Measurements from ENCODE around the gene NCOA3. TPM values are rescaled to one million over a fixed set of nuclear protein-coding genes. Genes with fewer than 3 reads are reported as not detected.

NCOA3 gene
- total and polyA plus RNA-seq, 2 experiments from 2014 or later, result 6.7 to 25.8 TPM

GRCh38 chr20:47652301-47652700, 150.6 kb downstream of the NCOA3 start:
- H3K27ac Mint-ChIP-seq, result 0 out of 2 replicates have a peak overlapping the region, but pooled peaks have one; percentile 18
- Histone ChIP-seq H3K27ac (ENCODE audit: low read depth) (no peak overlapping the region), H3F3A (replicated peaks; ENCODE audit: low read depth) (0 out of 2 replicates have a peak, but pooled peaks cover 3% of the 10 kb centered on the region), H3K9me2 (ENCODE audit: insufficient read depth) (no peaks in the 10 kb centered on the region), H4K20me1 (replicated peaks; ENCODE audit: insufficient read depth) (no peaks in the 10 kb centered on the region), H3K4me1 (ENCODE audit: insufficient read depth) (peaks cover 44% of the 10 kb centered on the region), H3K79me2 (replicated peaks; ENCODE audit: insufficient read depth) (no peaks in the 10 kb centered on the region), H3K4me3 (no peak overlapping the region), H3K27me3 (ENCODE audit: insufficient read depth) (no peaks in the 10 kb centered on the region), H2AFZ (no peak overlapping the region), H3K4me2 (no peak overlapping the region), H3K36me3 (ENCODE audit: insufficient read depth) (peaks cover 11% of the 10 kb centered on the region; the same call in 1 of the 2 replicates)
- peaks cover 59% of the 10 kb centered on the region for H3K4me1 Mint-ChIP-seq
- peaks cover 35% of the 10 kb centered on the region for H3K36me3 Mint-ChIP-seq (ENCODE audit: low read depth)
- DNase-seq (ENCODE audit: low spot score) (no peak), ATAC-seq (no peak)
- no peaks in the 10 kb centered on the region for H3K9me3 Mint-ChIP-seq
- H3K27me3 Mint-ChIP-seq (ENCODE audit: insufficient read depth, low read depth, poor library complexity), result peaks cover 5% of the 10 kb centered on the region
- H3K4me3 Mint-ChIP-seq, result no peak overlapping the region
- no peak for TF ChIP-seq ZNF331 (CRISPR knock-in tag; IDR thresholded peaks at IDR 0.05; ENCODE audit: low read depth)
- no peak for TF ChIP-seq CTCF (conservative IDR thresholded peaks at IDR 0.05; ENCODE audit: low read depth in 2 of 2)
- no peak for TF ChIP-seq POLR2AphosphoS5 (IDR thresholded peaks at IDR 0.05; ENCODE audit: low read depth)
- no peak for TF ChIP-seq ZNF114 (CRISPR knock-in tag; IDR thresholded peaks at IDR 0.05)
- TF ChIP-seq STAT1 (IDR thresholded peaks at IDR 0.05; ENCODE audit: unreplicated experiment), result no peak
- TF ChIP-seq REST (IDR thresholded peaks at IDR 0.05; ENCODE audit: unreplicated experiment), result no peak
- TF ChIP-seq CREB1 (CRISPR knock-in tag; IDR thresholded peaks at IDR 0.05; ENCODE audit: low read depth), result no peak

- no peak for DNase-seq (ENCODE audit: low spot score)
- Histone ChIP-seq H3K4me1 (ENCODE audit: insufficient read depth) (peaks cover 42% of the 10 kb centered on the region), H3F3A (replicated peaks; ENCODE audit: low read depth) (0 out of 2 replicates have a peak, but pooled peaks cover 3% of the 10 kb centered on the region), H3K36me3 (ENCODE audit: insufficient read depth) (peaks cover 11% of the 10 kb centered on the region; the same call in 1 of the 2 replicates), H3K4me2 (no peak overlapping the region), H2AFZ (no peak overlapping the region), H4K20me1 (replicated peaks; ENCODE audit: insufficient read depth) (no peaks in the 10 kb centered on the region), H3K27me3 (ENCODE audit: insufficient read depth) (no peaks in the 10 kb centered on the region), H3K4me3 (no peak overlapping the region), H3K79me2 (replicated peaks; ENCODE audit: insufficient read depth) (no peaks in the 10 kb centered on the region), H3K27ac (ENCODE audit: low read depth) (no peak overlapping the region), H3K9me2 (ENCODE audit: insufficient read depth) (no peaks in the 10 kb centered on the region)
- Mint-ChIP-seq H3K4me1 (peaks cover 59% of the 10 kb centered on the region), H3K27me3 (ENCODE audit: insufficient read depth, low read depth, poor library complexity) (peaks cover 5% of the 10 kb centered on the region), H3K27ac (no peak overlapping the region; the same call in 1 of the 2 replicates), H3K4me3 (no peak overlapping the region), H3K9me3 (no peaks in the 10 kb centered on the region), H3K36me3 (ENCODE audit: low read depth) (peaks cover 30% of the 10 kb centered on the region)
- no peak for ATAC-seq
- TF ChIP-seq POLR2AphosphoS5 (IDR thresholded peaks at IDR 0.05; ENCODE audit: low read depth) (no peak), ZNF114 (CRISPR knock-in tag; IDR thresholded peaks at IDR 0.05) (no peak), CREB1 (CRISPR knock-in tag; IDR thresholded peaks at IDR 0.05; ENCODE audit: low read depth) (no peak), ZNF462 (CRISPR knock-in tag; IDR thresholded peaks at IDR 0.05) (no peak)
Measured at GRCh38 chr20:47652794-47653193, 151.1 kb downstream of the NCOA3 start.

Measured in GM23338 (cell line).